ENCODE measurements around the gene ITGB2.

DNA sequence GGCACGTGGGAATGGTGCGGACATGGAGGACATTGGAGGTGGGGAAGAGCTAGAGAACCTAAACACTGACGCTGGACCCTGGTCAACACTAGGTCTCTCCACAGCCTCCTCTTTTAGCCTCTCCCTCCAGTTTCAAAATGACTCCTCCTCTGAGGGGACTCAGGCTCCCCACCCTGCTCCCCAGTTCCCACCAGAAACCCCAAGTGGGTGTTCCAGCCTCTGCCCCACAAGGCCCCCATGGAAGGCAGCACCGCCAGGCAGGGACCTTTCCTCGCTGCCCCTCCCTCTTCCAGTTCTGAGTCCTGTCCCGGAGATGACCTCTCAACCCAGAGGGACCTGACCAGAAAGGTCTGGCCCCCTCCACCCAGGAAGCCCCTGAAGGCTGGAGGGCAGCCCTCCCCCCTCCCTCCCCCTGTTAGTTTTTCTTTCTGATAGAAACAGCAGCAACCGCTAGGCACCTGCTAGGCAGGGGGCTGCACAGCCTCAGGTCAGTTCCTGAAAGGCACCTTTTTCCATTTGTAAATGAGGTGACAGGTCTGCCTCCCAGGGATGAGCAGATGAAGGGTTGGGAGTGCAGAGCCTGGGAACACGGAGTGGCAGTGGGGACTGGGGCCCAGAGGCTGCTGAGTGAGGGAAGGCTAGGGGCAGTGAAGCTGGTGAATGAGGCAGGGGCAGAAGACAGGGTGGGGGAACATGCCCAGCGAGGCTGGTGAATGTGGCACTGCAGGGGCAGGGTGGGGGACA lies 9.3 kb upstream of the ITGB2 start:
- TF ChIP-seq, protein P1, sequence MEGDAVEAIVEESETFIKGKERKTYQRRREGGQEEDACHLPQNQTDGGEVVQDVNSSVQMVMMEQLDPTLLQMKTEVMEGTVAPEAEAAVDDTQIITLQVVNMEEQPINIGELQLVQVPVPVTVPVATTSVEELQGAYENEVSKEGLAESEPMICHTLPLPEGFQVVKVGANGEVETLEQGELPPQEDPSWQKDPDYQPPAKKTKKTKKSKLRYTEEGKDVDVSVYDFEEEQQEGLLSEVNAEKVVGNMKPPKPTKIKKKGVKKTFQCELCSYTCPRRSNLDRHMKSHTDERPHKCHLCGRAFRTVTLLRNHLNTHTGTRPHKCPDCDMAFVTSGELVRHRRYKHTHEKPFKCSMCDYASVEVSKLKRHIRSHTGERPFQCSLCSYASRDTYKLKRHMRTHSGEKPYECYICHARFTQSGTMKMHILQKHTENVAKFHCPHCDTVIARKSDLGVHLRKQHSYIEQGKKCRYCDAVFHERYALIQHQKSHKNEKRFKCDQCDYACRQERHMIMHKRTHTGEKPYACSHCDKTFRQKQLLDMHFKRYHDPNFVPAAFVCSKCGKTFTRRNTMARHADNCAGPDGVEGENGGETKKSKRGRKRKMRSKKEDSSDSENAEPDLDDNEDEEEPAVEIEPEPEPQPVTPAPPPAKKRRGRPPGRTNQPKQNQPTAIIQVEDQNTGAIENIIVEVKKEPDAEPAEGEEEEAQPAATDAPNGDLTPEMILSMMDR (conservative IDR thresholded peaks at IDR 0.05 in 1 of 2, IDR thresholded peaks at IDR 0.05 in 1 of 2; ENCODE audit: low read depth in 1 of 2, low read length in 2 of 2): no peak
- no peak for TF ChIP-seq EZH2 (IDR thresholded peaks at IDR 0.05; ENCODE audit: low read length, missing control alignments)

Data from fibroblast of lung (primary cell).